ENCODE measurements around the gene PSG6. TPM values are rescaled to one million over a fixed set of nuclear protein-coding genes. Genes with fewer than 3 reads are reported as not detected.
"Not testable (repeated sequence)": the region's sequence is repeated elsewhere in the genome, so short reads cannot be mapped to it uniquely, and the experiment has no call there.

Gene PSG6
- total and polyA plus RNA-seq, 4 donors, result 0.12 to 0.28 TPM; not detected in 2

DNA sequence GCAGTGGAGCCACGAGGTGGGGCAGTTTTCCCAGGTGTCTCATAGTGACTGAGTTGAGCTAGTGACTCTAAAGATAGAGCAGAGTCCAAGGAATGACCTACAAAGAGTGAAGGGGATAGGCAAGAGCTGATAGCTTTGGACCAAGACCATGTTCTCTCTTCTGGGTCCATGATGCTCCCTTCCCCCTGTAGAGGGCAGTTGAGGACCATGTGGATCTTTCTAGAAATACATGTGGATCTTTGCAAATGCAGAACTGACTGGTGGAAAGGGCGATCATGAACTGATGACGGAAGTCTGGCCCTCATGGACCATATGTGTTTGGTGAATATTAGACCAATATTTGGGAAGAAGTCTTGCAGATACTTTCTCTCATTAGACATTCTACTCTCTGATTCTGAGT is 45.1 kb downstream of the PSG6 start:
- no peaks in the 10 kb centered on the region for H3K9me3 ChIP-seq (ENCODE audit: control insufficient read depth, insufficient read depth, low read length)

DNA sequence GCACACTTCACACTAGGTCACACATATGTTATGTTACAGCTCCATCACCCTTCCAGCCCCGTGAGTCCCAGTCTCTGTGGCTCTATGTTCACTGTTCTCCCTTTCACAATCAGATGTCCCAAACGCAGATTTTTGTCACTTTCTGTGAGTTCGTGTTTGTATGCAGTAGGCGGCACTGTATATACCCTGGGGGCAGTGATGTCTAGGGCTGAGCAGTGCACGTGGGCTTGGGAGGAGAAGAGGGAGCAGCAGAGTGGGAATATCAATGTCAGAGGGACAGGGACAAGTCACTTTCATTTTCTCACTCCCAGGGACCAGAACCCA is 60.2 kb downstream of the PSG6 start:
- no peak overlapping the region for H3K4me3 ChIP-seq (ENCODE audit: low read depth, low read length)
- no peaks in the 10 kb centered on the region for H3K27me3 ChIP-seq (ENCODE audit: control insufficient read depth, insufficient read depth, low read length)
- H3K4me1 ChIP-seq (ENCODE audit: control insufficient read depth, insufficient read depth, low read length), result no peaks in the 10 kb centered on the region
- 82% methylated on average over 5 of the region's 5 CpGs for WGBS (ENCODE audit: insufficient coverage)
- no peaks in the 10 kb centered on the region for H3K9me3 ChIP-seq (ENCODE audit: control insufficient read depth, insufficient read depth, low read length)
- H3K36me3 ChIP-seq (ENCODE audit: control insufficient read depth, insufficient read depth, low read length), result no peaks in the 10 kb centered on the region
- H3K27ac ChIP-seq (ENCODE audit: low read depth, low read length), result no peak overlapping the region
- no peak for DNase-seq (ENCODE audit: low read depth in 4 of 6, low spot score in 6 of 6)

More for the DNA sequence above, 45.1 kb downstream of the PSG6 start:
- no peak for DNase-seq (ENCODE audit: low read depth in 4 of 6, low spot score in 6 of 6)
- H3K4me3 ChIP-seq (ENCODE audit: low read depth, low read length), result no peak overlapping the region
- H3K4me1 ChIP-seq (ENCODE audit: control insufficient read depth, insufficient read depth, low read length), result no peaks in the 10 kb centered on the region
- no peaks in the 10 kb centered on the region for H3K27me3 ChIP-seq (ENCODE audit: control insufficient read depth, insufficient read depth, low read length)
- H3K27ac ChIP-seq (ENCODE audit: low read depth, low read length), result no peak overlapping the region
- WGBS (ENCODE audit: insufficient coverage), result 23% methylated on average over 1 of the region's 3 CpGs
- no peaks in the 10 kb centered on the region for H3K36me3 ChIP-seq (ENCODE audit: control insufficient read depth, insufficient read depth, low read length)

DNA sequence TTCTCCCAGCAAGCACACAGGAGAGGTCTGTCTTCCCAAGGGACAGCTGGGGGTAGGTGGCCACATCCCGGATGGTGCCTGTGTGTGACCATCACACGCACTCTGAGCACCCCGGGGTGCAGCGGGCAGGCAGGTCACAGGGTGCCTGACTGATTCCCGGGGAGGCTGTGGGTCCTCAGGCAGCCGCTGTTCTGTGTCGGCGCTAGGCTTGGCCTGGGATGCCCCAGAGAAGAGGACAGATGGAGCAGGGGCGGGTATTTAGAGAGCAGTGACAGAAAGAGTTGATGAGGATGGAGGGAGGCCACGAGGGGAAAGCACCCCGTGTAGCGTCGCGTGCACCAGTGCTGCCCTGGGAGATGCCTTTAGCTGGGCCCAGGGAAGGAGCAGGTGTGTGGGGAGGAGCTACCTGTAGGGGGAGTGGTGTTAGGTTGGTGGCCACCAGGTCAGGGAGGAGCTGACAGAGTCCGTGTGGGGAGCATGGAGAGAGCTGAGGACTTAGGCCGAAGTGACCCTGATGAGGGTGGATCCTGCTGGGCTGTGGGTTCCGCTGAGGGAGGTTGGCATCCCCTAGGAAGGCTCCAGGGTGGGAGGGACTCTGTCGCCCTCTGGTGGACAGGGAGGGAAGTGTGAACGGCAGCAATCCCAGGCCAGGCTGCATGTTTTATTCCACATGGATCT is 60.7 kb downstream of the PSG6 start:
- H3K4me1 ChIP-seq (ENCODE audit: control insufficient read depth, insufficient read depth, low read length); H3K27me3 ChIP-seq (ENCODE audit: control insufficient read depth, insufficient read depth, low read length); H3K9me3 ChIP-seq (ENCODE audit: control insufficient read depth, insufficient read depth, low read length); H3K4me3 ChIP-seq (ENCODE audit: low read depth, low read length); H3K27ac ChIP-seq (ENCODE audit: low read depth, low read length); H3K36me3 ChIP-seq (ENCODE audit: control insufficient read depth, insufficient read depth, low read length); DNase-seq (ENCODE audit: low read depth in 4 of 6, low spot score in 6 of 6): not testable (repeated sequence)
- 89% methylated on average over 12 of the region's 19 CpGs for WGBS (ENCODE audit: insufficient coverage)

DNA sequence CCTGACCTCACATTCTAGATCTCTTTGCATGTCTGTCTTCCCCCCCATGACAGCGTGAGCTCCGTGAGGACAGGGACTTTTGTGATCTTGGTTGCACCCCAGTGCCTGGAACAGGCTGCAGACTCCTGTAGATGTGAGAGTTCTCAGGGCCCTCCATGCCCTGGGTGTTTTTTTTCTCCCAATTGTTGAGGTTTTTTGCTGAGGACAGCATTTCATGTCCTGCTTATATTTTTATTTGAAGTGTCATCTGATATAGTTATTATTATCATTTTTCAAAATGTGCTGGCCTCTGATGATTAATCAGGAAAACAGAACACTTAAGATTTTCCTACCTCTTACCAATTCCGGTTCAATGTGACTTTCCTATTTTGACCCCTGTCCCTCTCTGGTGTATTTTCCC is 62.9 kb downstream of the PSG6 start:
- WGBS (ENCODE audit: insufficient coverage), result 100% methylated on average over 1 of the region's 3 CpGs
- not testable (repeated sequence) for DNase-seq (ENCODE audit: low read depth in 4 of 6, low spot score in 6 of 6); H3K27ac ChIP-seq (ENCODE audit: low read depth, low read length)

DNA sequence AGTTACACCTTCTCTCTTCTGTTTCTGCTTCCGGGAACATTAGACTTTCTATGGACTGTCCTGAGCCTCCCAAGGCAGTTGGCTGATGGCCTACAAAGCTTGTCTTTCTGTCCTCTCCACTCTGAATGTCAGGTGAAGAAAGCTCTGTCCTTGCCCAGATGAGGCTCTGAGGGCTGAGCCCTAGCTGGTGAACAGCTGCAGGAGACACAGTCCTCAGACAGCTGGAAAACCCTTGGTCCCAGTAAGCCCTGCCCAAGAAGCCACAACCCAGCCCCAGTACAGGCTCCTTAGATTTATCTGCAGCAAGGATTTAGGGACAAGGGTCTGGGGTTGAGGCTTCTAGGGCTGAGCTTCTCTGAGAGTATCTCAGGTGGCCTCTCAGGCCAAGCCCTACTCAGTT is 64.5 kb downstream of the PSG6 start:
- H3K9me3 ChIP-seq (ENCODE audit: control insufficient read depth, insufficient read depth, low read length); H3K4me3 ChIP-seq (ENCODE audit: low read depth, low read length); DNase-seq (ENCODE audit: low read depth in 4 of 6, low spot score in 6 of 6); H3K27ac ChIP-seq (ENCODE audit: low read depth, low read length); H3K27me3 ChIP-seq (ENCODE audit: control insufficient read depth, insufficient read depth, low read length); H3K36me3 ChIP-seq (ENCODE audit: control insufficient read depth, insufficient read depth, low read length); H3K4me1 ChIP-seq (ENCODE audit: control insufficient read depth, insufficient read depth, low read length): not testable (repeated sequence)
- 60% methylated on average over 1 of the region's 1 CpG for WGBS (ENCODE audit: insufficient coverage)

More for the DNA sequence above, 62.9 kb downstream of the PSG6 start:
- not testable (repeated sequence) for H3K9me3 ChIP-seq (ENCODE audit: control insufficient read depth, insufficient read depth, low read length); H3K36me3 ChIP-seq (ENCODE audit: control insufficient read depth, insufficient read depth, low read length); H3K4me3 ChIP-seq (ENCODE audit: low read depth, low read length); H3K4me1 ChIP-seq (ENCODE audit: control insufficient read depth, insufficient read depth, low read length); H3K27me3 ChIP-seq (ENCODE audit: control insufficient read depth, insufficient read depth, low read length)

DNA sequence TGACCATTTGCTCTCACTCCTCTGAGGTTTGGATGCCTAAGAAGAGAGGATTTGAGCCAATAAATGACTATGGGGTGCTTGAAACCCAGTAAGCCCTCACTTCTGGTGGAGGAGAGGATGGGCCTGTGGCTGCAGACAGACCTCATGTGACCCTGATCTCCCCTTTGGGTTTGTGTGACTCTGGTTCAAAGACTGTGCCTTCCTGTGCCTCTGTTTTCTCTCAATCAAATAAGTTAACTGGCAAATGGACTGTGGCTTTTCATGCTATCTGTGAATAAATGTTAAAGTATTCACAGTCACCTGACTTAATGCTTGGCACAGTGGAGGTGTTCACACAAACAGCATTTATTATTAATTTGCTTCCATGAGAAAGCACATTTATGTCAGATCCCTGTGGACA is 64.9 kb downstream of the PSG6 start:
- not testable (repeated sequence) for H3K27me3 ChIP-seq (ENCODE audit: control insufficient read depth, insufficient read depth, low read length); H3K27ac ChIP-seq (ENCODE audit: low read depth, low read length)

More for the DNA sequence above, 64.9 kb downstream of the PSG6 start:
- H3K9me3 ChIP-seq (ENCODE audit: control insufficient read depth, insufficient read depth, low read length); H3K36me3 ChIP-seq (ENCODE audit: control insufficient read depth, insufficient read depth, low read length); H3K4me1 ChIP-seq (ENCODE audit: control insufficient read depth, insufficient read depth, low read length); H3K4me3 ChIP-seq (ENCODE audit: low read depth, low read length); DNase-seq (ENCODE audit: low read depth in 4 of 6, low spot score in 6 of 6): not testable (repeated sequence)

Other genes with a start within 250 kb of the PSG6 start
- under 1 TPM in 1 of 2 donors, not detected in 1; 0.83 TPM for gene PSG3, start 177.4 kb downstream of the PSG6 start, total RNA-seq
- gene PSG3, start 177.4 kb downstream of the PSG6 start, polyA plus RNA-seq (ENCODE audit: insufficient read length in 2 of 2), result under 1 TPM; 0.17 to 0.55 TPM
- under 1 TPM in 1 of 2 donors, not detected in 1; 0.06 TPM for gene PSG8, start 152.2 kb downstream of the PSG6 start, total RNA-seq
- under 1 TPM in 1 of 2 donors, not detected in 1; 0.13 TPM for gene PSG8, start 152.2 kb downstream of the PSG6 start, polyA plus RNA-seq (ENCODE audit: insufficient read length in 2 of 2)
- under 1 TPM in 1 of 2 donors, not detected in 1; 0.61 TPM for gene PSG1, start 38.2 kb downstream of the PSG6 start, total RNA-seq
- under 1 TPM in 1 of 2 donors, not detected in 1; 0.33 TPM for gene PSG1, start 38.2 kb downstream of the PSG6 start, polyA plus RNA-seq (ENCODE audit: insufficient read length in 2 of 2)
- gene PSG7, start 19.3 kb upstream of the PSG6 start, total RNA-seq, result not detected
- gene PSG7, start 19.3 kb upstream of the PSG6 start, polyA plus RNA-seq (ENCODE audit: insufficient read length in 2 of 2), result 1 to 10 TPM in 1 of 2 donors, not detected in 1; 1.0 TPM
- under 1 TPM in 1 of 2 donors, not detected in 1; 0.55 TPM for gene PSG11, start 108.6 kb upstream of the PSG6 start, total RNA-seq
- under 1 TPM in 1 of 2 donors, not detected in 1; 0.36 TPM for gene PSG11, start 108.6 kb upstream of the PSG6 start, polyA plus RNA-seq (ENCODE audit: insufficient read length in 2 of 2)
- gene PSG2, start 164.8 kb upstream of the PSG6 start, total RNA-seq, result under 1 TPM in 1 of 2 donors, not detected in 1; 0.44 TPM
- under 1 TPM; 0.23 to 0.71 TPM for gene PSG2, start 164.8 kb upstream of the PSG6 start, polyA plus RNA-seq (ENCODE audit: insufficient read length in 2 of 2)

All from spinal cord (tissue), 10 donors.